GM19324 (cell line): Measurements from ENCODE around the gene GBP4.
"Not testable (repeated sequence)": the region's sequence is repeated elsewhere in the genome, so short reads cannot be mapped to it uniquely, and the experiment has no call there.

Source experiments
- ATAC-seq: cut with Tn5 transposase; IDR thresholded peaks from one replicate; pipeline ENCODE4 v1.9.1; 2021; ENCODE audit warnings: mild to moderate bottlenecking, moderate library complexity; ENCODE audit not compliant: unreplicated experiment, low FRiP score

Gene GBP4

GRCh38 chr1:89198491-89199072 is at the start of gene GBP4:
TSS of gene GBP4 (minus strand) at chr1:89198942. CDS start at chr1:89198834, 108 bp downstream.
- peak; percentile 50 for ATAC-seq

GRCh38 chr1:89243046-89243445 is 44.3 kb upstream of the GBP4 start:
- ATAC-seq = no peak

- no peak for ATAC-seq
Observed at GRCh38 chr1:89221341-89221740, 22.6 kb upstream of the GBP4 start.

GRCh38 chr1:89219851-89220250 is 21.1 kb upstream of the GBP4 start:
- not testable (repeated sequence) for ATAC-seq

GRCh38 chr1:89218941-89219340 is 20.2 kb upstream of the GBP4 start:
- ATAC-seq = not testable (repeated sequence)

- no peak for ATAC-seq
Observed at GRCh38 chr1:89213347-89213746, 14.6 kb upstream of the GBP4 start.

- no peak for ATAC-seq
Observed at GRCh38 chr1:89211035-89211634, 12.4 kb upstream of the GBP4 start.

GRCh38 chr1:89206373-89206772 is 7.6 kb upstream of the GBP4 start:
- no peak for ATAC-seq

GRCh38 chr1:89203166-89203565 is 4.4 kb upstream of the GBP4 start:
- no peak for ATAC-seq

- peak; percentile 84 for ATAC-seq
Observed at GRCh38 chr1:89201106-89201794, 2.5 kb upstream of the GBP4 start.

- ATAC-seq = no peak
Observed at GRCh38 chr1:89200663-89201062, 1.9 kb upstream of the GBP4 start.

GRCh38 chr1:89199525-89200031 is 836 bp upstream of the GBP4 start:
- no peak for ATAC-seq

GRCh38 chr1:89198081-89198480 is 661 bp downstream of the GBP4 start:
- ATAC-seq = no peak

GRCh38 chr1:89195476-89195875 is 3.3 kb downstream of the GBP4 start:
- ATAC-seq = no peak

- ATAC-seq = no peak
Observed at GRCh38 chr1:89191314-89191713, 7.4 kb downstream of the GBP4 start.

GRCh38 chr1:89190017-89190416 is 8.7 kb downstream of the GBP4 start:
- ATAC-seq = no peak

GRCh38 chr1:89179343-89179742 is 19.4 kb downstream of the GBP4 start:
- no peak for ATAC-seq

- no peak for ATAC-seq
Observed at GRCh38 chr1:89176971-89177370, 21.8 kb downstream of the GBP4 start.

GRCh38 chr1:89175601-89176256 is 23.0 kb downstream of the GBP4 start, which contains the start of gene GBP7:
TSS of gene GBP7 (minus strand) at chr1:89176003. CDS start at chr1:89171935, 4,068 bp downstream.
- no peak for ATAC-seq

GRCh38 chr1:89174491-89174890 is 24.3 kb downstream of the GBP4 start:
- no peak for ATAC-seq
